HepG2 (cell line): ENCODE measurements around the gene AMY1C.
"Not testable (repeated sequence)": the region's sequence is repeated elsewhere in the genome, so short reads cannot be mapped to it uniquely, and the experiment has no call there.

Experiments
- ZNF704 ChIP-seq: sonication (generic); formaldehyde crosslinking; IDR thresholded peaks from 2 replicates; pipeline ENCODE4 v1.8.1; 2023; ENCODE audit warnings: mild to moderate bottlenecking, inconsistent platforms, moderate library complexity, missing genetic modification reagents, borderline replicate concordance
- ZSCAN29 ChIP-seq: sonication (generic); formaldehyde crosslinking; conservative IDR thresholded peaks from 2 replicates; pipeline ENCODE4 v1.4.0; 2020; ENCODE audit warnings: mild to moderate bottlenecking, missing genetic modification reagents
- TF ChIP-seq, protein P1 (sequence below): sonication (generic); formaldehyde crosslinking; conservative IDR thresholded peaks from 2 replicates; pipeline ENCODE4 v1.4.0; 2020; ENCODE audit warnings: mild to moderate bottlenecking, missing genetic modification reagents, moderate library complexity
- TF ChIP-seq, protein P2 (sequence below): sonication (generic); formaldehyde crosslinking; IDR thresholded peaks from 2 replicates; pipeline ENCODE4 v1.4.0; 2020; ENCODE audit warnings: mild to moderate bottlenecking, missing genetic modification reagents

GRCh38 chr1:103717404-103717803, 32.3 kb upstream of the AMY1C start:
- TF ChIP-seq, protein P1, sequence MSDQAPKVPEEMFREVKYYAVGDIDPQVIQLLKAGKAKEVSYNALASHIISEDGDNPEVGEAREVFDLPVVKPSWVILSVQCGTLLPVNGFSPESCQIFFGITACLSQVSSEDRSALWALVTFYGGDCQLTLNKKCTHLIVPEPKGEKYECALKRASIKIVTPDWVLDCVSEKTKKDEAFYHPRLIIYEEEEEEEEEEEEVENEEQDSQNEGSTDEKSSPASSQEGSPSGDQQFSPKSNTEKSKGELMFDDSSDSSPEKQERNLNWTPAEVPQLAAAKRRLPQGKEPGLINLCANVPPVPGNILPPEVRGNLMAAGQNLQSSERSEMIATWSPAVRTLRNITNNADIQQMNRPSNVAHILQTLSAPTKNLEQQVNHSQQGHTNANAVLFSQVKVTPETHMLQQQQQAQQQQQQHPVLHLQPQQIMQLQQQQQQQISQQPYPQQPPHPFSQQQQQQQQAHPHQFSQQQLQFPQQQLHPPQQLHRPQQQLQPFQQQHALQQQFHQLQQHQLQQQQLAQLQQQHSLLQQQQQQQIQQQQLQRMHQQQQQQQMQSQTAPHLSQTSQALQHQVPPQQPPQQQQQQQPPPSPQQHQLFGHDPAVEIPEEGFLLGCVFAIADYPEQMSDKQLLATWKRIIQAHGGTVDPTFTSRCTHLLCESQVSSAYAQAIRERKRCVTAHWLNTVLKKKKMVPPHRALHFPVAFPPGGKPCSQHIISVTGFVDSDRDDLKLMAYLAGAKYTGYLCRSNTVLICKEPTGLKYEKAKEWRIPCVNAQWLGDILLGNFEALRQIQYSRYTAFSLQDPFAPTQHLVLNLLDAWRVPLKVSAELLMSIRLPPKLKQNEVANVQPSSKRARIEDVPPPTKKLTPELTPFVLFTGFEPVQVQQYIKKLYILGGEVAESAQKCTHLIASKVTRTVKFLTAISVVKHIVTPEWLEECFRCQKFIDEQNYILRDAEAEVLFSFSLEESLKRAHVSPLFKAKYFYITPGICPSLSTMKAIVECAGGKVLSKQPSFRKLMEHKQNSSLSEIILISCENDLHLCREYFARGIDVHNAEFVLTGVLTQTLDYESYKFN (CRISPR knock-in tag): not testable (repeated sequence)
- TF ChIP-seq, protein P2, sequence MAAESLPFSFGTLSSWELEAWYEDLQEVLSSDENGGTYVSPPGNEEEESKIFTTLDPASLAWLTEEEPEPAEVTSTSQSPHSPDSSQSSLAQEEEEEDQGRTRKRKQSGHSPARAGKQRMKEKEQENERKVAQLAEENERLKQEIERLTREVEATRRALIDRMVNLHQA (CRISPR knock-in tag): not testable (repeated sequence)
- not testable (repeated sequence) for TF ChIP-seq ZNF704, ZSCAN29 (CRISPR knock-in tag)
